Stimulated activated CD4-positive, alpha-beta T cell treated with anti-CD3 and anti-CD28 coated beads, Interleukin-1b, Interleukin-23, amount 100 ng/mL, for 4 hours (primary cell): ENCODE data around the gene TMEM167A.
"Not testable (repeated sequence)": the region's sequence is repeated elsewhere in the genome, so short reads cannot be mapped to it uniquely, and the experiment has no call there.

Source experiments
- DNase-seq, 2 donors: peaks; one replicate each; pipeline ENCODE4 v3.0.0-alpha.2; 2020; ENCODE audit warnings: low read depth in 2 of 2

The TMEM167A gene

DNA sequence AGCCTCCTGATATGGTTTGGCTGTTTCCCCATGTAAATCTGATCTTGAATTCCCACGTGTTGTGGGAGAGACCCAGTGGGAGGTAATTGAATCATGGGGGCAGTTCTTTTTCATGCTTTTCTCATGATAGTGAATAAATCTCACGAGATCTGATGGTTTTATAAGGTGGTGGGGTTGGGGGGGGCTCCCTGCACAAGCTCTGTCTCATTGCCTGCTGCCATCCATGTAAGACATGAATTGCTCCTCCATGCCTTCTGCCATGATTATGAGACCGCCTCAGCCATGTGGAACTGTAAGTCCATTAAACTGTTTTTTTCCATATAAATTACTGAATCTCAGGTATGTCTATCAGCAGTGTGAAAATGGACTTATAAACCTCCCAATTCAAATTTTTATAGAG is 13.0 kb upstream of the TMEM167A start:
- no peak for DNase-seq

DNA sequence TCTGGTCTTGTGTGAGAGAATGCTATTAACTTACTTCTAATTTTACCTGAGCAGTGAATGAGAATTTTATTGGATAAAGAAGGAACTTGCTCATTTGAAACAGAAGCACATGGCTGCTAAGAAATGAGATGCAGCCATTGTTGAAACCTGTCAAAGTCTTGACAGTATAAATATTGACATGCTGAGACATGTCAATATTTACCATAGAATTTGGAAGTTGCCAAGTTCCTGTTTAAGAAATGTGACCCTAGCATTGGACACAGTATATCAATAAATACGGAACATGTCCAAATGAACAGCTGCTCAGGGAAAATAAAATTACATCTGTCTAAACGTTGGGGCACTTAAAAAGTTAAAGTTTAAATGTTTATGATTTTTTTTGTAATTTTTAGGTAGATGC is 7.9 kb upstream of the TMEM167A start:
- DNase-seq: no peak

DNA sequence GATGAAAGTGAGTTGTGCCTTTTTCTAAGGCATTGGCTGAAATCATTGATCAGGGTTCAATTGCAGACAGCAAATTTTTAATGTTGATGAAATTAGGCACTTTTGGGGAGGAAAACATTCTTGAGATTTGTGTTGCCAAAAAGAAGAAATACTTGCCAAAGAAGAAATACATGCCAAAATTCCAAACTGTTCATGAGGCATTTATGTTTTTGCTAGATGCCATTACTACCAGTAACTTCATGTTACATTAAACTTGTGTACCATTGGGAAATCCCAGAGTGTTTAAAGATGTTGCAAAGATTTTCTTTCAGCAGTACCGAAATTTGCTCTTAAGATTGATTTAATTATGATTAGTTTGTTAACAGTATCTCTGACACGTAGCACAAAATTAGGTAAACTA is 7.1 kb upstream of the TMEM167A start:
- no peak for DNase-seq

DNA sequence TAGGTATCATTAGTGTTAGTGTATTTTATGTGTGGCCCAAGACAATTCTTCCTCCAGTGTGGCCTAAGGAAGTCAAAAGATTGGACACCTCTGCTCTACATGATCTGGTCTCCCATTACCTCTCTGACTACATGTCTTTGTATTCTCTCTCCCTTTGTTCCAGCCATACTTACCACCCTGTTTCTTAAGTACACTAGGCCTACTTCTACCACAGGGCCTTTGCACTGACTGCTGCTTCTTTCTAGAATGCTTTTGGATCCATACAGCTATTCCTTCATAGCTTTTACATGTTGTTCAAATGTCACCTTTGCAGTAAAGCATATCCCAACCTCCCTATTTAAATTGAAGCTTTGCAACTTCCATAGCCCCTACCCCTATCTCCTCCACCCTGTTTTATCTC is 5.6 kb upstream of the TMEM167A start:
- DNase-seq: no peak

DNA sequence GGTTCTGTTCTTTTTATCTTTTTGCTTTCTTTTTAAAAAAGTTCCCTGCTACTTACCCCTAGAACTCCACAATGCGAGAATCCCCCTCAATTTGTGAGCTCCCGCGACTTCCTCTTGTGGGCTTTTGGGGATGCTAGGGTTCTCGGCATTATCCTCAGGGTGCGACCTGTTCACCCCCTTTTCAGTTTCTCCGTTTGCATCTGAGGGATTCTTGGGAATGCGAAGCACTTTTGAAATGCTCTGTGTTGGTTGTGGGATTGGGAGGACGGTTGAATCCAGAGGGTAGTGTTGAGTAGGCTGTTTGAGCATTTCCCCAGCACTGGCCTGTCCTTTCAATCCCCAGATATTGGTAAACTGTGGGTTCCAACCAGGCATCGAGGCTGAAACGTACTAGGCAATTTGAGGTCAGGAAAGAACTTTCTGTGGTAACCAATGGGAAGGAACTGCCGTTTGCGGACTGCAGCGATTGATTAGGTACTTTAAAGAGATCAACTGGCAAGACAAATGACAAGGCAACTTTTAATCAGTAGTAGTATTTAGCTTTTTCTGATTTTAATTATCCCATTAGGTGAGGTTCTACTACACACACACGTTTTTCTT is 568 bp upstream of the TMEM167A start:
- no peak for DNase-seq

DNA sequence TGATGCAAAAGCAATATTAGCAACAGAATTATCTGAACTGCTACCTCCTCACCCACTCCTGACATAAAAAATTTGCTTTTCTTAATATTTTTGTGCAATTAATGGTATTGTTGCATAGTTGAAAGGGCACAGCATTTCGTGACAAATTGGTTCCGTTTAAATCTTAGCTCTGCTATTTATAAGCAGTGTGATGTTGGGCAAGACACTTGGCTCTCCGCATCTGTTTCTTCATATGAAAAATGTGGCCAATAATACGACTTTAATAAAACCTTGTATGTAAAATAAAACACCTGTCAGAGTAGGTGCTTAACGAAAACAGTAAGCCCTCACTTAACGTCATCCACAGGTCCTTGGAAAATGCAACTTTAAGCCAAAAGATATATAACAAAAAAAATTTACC is 4.2 kb downstream of the TMEM167A start:
- no peak for DNase-seq

DNA sequence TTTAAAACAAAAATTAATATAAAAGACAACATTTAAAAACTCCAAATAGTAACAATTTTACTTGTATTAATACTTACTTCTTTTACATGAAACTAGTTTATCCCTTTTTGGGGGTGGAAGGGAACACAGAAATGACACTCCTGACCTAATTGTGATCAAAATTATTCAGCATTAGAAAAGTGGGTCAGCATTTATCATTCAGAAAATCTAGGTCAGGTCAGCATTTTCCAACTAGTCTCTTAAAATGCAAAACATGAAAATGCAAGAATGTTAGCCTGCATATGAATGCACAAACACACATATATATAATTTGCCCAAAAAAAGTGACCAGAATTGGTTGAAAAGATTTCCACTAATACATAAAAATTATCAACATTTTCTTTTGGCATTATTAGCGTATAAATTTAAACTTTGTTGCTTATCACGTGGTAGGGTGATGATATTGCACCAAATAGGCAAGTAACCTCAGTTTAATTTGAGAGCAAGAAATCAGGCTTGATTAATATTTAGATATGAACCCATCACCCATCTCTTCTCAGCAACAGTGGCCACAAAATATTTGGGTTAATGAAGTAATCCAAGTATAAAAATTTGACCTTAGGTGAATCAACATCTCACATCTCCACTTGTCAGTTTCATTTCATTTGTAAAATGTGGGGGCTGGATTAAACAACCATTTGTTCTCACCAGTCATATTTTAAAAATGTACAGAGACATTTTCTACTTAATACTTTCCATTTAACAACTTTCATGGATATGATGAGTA is 5.7 kb downstream of the TMEM167A start:
- no peak for DNase-seq

DNA sequence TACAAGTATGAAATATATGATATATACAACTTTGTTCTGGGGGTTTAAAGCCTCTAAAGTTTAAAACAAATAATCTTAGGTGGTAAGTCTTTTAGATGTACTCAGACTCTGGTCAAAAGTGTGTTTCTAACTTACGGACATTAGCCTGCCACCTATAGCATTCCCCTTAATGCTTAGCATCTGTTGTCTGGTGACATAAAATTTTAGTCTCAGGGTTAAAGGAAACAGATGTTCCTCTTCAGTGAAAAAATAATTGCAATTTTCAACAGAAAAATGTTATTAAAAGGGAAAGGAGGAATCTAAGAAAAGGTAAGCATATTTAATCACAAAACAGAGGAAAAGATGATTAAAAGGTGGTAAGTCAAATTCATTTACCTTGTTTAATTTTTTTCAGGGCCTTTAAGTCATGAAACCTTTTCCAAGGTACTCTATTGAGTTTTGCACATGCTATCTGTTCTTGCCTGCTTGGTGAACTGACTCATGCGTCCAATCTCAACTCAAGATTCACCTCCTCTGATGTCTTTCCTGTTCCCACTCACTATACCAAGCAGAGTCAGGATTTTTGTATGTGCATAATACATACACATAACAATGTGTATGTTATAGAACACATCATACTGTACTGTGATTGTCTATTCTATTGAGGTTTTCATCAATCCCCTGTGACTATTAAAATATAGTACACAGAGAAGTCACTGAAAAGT is 7.9 kb downstream of the TMEM167A start:
- no peak for DNase-seq

DNA sequence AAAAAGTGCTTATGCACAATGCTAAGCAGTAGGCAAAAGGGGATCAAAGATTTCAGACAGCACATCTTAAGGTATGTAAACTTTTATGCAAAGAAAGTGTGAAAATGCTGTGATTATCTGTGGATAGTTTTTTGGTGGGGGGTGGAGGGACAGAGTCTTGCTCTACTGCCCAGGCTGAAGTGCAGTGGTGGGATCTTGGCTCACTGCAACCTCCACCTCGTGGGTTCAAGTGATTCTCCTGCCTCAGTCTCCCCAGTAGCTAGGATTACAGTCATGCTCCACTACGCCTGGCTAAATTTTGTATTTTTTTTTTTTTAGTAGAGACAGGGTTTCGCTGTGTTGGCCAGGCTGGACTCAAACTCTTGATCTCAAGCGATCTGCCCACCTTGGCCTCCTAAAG is 9.8 kb downstream of the TMEM167A start:
- DNase-seq: not testable (repeated sequence)

DNA sequence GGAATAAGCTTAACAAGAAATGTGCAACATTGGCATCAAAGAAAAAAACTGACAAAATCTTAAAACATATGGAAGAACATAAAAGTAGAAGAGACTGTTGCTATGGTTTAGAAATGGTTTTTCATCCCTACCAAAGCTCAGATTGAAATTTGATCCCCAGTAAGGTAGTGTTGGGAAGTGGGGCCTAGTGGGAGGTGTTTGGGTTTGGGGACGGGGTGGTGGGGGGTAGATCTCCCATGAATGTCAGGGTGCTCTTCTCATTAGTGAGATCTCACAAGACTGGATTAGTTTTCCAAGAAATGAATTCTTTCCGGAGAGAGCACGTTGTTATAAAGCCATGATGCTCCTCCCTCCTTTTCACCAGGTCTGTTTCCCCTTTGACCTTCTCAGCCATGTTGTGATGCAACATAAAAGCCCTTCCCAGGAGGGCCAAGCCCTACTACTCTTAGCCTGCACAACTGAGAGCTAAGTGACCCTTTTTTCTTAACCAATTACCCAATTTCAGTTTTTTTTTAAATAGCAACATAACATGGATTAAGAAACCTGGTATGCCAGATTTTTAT is 10.6 kb downstream of the TMEM167A start:
- DNase-seq: no peak

DNA sequence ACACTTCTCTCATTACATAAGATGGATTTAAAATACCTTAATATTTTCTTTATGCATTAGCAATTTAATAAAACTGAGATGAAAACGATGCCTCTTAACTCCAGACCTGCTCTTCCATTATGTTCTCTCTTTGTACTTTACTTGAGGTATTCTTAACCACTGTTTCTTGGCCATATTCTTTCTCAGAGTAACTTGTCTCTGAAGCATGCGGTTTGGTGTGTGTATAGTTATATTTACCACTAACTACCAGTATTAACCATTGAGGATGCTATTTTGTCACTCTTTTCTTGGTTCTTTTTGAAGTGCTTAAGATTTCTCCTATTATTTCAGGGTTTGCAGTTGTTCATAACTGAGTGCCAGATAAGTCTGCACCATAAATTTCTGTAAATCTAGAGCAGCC is 17.9 kb downstream of the TMEM167A start:
- DNase-seq: no peak

DNA sequence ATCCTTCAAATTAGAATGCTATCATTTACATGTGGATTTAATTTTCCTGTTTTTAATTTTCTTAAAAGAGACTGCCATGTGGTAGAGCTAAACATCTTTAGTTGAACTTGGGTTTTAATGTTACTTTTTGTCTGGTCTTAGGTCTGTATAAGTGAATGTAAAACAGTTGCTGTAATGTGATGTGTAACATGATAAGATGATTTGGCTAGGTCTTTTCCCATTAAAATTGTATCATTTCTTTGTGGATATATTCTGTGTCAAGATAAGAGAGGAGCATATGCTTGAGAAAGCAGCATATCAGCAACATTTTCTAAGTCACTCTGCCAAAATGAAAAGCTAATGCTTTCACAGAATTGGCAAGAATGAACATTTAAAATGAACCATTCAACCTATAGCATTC is 18.5 kb downstream of the TMEM167A start:
- no peak for DNase-seq

DNA sequence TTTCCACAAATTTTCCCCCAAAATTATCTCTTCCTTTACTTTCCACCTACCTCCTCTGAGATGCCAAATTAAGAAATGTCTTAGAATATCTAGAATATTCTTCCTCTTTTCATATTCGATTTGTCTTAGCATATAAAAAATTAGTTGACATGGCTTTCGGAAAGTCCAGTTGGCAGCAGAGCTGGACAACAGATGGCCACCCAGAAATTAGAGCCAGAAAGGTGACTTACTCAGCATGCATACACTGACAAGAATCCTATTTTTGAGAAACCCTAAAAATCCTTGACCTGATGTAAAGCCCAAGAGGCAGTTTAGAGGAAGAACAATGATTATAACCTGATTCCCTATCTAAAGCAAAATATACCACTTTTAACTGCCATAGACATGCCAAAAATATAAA is 22.0 kb downstream of the TMEM167A start:
- DNase-seq: no peak

DNA sequence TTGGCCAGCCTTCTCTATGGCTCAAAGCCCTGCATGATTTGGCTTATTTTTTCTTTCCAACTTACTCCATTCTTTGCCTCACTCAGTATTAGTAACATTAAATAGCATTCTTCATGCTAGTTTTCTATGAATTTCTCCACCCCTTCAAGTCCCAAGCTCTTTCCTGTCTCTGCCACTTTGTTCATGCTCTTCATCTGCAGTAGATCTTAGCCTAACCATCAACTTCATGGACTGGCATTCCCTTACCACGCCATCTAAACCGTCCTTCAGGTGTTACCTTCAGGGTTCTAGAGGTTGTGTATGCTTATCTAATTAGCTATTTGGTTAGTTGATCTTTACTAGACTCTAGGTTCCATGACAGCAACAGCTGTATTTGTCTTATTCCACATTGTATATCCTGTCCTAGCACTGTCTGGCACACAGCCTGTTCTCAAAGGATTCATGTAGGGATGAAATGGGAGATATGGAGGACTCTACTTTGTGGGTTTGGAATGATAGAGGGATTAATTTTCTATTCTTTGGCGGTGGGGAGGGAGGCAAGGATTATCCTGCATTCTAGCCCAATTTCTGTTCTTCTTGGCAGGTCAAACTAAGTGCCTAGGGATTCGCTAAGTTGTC is 26.4 kb downstream of the TMEM167A start:
- no peak for DNase-seq

DNA sequence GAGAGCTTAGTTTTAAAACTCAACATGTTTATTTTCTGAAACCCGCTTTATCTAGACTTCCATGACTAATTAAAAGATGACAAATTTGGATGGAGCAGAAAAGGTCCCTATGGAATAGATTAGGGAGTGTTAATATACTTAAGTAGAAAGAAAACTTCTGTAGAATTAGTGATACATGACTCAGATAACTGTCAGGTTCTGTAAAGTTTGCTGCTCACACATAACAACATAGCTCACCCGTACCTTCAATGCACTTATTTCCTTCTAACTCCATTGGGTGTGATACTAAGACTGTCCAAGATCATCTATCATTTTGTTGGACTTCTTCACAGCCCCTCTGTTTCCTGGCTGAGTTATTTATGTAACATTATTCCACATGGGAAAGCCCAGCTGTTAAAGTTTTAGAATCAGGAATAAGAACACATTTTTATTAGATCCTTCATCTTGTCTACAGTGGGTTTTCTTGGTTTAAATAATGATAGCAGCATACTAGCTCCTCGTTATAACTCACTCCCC is 27.8 kb downstream of the TMEM167A start:
- no peak for DNase-seq

DNA sequence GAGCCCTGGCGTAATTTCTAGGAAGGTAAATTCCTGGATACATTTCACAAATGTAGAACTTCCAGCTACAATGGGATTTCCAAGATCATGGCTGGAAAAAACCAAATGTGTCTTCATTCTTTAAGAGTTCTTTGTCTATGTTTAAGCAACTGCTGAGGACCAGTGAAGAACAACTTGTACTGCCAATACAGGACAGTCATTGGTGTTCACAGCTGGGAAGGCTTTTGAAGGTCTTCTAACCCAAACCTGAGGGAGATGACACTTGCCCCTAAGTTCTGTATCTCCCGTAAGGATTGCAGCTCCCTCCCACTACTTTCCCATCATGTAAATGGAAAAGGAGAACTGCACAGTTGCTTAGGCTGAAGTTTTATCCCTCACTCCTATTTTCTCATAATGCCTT is 28.4 kb downstream of the TMEM167A start:
- DNase-seq: no peak

DNA sequence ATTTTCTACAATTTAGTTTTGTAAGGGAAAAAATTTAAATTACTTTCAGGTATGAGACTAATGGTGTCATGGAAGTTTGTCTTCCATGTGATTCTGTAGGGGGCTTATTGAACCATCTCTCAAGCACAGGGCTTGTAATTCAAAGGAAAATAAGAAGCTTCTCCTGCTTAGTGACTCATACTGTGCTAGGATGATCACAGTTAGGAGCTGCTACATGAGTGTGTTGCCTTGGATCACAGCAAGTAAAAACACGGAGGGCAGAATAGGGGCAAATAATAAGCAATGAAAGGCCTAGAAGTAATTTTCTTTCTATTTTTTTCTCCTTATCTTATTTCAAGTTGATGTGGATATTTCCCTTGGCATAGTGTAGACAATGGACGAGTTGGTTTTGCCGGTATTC is 28.9 kb downstream of the TMEM167A start:
- no peak for DNase-seq

DNA sequence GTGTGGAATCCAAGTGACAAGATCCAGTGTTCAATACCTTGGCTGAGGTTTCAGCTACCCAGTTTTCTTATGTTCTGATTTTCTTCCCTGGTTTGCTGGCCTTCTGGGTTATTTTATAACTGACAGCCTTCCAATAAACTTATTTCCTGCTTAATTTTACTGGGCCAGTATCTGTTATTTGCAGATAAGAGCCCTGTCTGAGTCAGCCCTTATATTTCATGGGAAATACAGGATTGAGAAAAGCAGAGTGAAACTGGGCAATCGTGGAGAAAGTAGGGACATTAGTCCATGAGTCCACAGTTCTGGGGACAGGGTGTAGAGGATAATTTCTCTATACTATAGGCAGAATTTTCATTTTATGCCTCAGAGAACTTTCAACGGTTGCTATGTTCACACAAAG is 32.3 kb downstream of the TMEM167A start:
- DNase-seq: no peak

DNA sequence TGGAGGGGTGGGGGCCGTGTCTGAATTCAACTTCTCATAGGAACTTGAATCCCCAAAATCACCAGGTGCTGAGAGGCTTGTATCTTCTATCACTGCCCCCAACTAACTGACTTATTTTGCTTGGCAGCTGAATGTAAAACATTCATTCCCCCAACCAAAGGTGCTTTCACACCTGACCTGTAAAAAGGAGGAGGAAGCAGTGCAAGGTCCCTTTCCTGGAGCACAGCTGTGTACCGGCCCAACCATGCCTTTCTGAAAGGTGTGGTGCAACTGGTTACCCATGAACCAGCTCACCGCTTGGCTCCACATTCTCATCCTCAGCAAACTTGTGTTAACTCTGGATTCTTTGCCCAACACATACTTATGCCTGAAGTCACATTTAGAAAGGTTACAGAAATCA is 34.7 kb downstream of the TMEM167A start:
- DNase-seq: no peak

DNA sequence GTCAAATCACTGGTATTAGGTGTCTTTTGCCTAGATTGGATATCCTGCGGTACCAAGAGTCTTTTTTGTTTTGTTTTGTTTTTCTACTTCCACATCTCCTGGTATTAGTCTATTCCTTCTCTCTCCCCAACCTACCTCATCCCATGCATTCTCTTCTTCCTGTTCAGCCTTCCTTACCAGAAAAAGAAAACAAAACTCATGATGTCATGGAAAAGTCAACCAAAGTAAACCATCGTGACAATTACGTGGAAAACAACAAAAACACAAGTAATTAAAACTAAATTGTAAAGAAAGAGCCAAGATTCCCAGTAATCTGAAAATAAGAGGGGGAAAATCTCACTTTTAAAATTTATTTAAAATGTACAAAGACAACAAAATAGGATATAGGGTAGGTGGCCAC is 38.3 kb downstream of the TMEM167A start:
- DNase-seq: no peak

DNA sequence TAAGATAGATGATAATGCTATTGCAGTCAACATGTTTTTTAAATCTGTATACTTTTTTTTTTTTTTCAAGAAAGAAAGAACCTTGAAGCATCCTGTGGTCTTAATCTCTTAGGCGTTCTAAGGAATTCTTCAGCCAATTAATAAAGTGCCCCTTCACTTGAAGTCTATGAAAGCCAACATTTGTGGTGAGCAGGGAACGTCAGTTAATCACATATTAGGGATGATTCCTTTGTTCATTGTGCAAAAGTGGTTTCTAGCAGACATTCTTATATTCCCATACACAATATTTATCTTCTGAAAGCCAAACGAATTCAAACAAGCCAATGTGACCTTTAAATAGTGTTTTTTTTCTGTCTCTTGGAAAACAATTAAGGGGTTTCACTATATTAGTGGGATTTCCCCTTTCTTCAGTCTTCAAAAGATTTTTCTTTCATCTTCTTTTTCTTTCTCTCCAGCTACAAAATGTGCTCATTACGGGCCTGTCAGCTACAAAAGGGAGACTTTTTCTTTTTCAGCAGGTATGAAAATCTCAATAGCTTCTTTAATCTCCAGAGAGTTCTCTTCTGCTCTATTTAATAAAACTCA is 40.1 kb downstream of the TMEM167A start:
- no peak for DNase-seq
